ENCODE results near the gene GAS6.

The GAS6 gene

DNA sequence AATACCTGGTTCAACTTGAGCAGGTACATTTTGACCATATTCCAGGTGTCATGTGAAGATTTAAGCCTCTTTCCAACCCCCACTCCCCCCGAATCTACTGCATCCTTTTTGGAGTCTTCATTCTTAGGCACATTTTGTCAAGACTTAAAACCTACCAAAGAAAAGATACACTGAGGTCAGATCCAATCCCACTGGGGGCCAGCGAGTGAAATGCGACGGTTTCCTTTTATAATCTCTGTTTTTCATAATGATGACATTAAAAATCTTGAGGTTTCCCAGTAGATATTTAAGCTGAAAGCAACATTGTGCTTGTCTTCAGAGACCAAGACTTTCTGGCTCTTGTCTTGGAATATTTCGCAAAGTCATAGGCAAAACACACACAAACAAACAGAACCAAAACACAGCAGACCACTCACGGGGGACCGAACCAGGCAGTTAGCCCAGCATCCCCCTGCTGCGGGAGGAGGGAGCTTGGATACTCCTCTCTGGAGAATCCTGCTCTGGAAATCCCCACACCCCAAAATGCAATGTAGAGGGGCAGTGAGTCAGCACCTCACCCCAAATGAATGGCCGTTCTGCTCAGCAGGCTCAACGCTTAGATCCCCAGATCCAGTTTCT is 506 bp upstream of the GAS6 start:
- peak; percentile 21 for DNase-seq

DNA sequence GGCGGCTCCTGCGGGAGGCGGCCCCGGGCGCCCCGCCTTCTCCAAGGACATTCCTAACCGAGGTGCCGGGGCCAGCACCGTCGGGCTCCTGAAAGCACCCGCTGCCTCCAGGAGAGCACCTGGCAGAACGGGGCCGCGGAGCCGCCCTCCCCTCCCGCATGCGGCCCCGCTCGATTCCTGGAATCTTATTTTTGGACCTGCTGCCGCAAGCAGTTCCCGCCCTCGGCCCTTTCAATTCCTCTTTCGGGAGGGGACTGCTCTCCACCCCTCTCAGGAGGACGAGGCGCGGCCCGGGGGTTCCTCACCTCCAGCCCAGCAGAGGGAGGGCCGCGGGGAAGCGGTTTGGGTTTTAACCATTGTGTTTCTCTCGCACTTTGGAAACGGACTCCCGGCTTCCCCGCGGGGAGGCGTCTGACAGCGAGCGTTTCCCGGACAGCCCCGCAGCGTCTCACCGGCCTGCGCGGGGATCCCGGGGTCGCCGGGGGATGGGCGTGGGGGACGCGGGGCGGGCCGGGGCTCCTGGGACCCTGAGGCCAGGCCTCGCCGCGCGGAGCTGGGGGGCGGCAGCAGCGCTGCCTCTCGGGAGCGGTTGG is 849 bp downstream of the GAS6 start:
- DNase-seq, result peak; percentile 57

GRCh38 chr13:113862191-113862930 is 1.5 kb downstream of the GAS6 start:
- DNase-seq, result peak; percentile 19

DNA sequence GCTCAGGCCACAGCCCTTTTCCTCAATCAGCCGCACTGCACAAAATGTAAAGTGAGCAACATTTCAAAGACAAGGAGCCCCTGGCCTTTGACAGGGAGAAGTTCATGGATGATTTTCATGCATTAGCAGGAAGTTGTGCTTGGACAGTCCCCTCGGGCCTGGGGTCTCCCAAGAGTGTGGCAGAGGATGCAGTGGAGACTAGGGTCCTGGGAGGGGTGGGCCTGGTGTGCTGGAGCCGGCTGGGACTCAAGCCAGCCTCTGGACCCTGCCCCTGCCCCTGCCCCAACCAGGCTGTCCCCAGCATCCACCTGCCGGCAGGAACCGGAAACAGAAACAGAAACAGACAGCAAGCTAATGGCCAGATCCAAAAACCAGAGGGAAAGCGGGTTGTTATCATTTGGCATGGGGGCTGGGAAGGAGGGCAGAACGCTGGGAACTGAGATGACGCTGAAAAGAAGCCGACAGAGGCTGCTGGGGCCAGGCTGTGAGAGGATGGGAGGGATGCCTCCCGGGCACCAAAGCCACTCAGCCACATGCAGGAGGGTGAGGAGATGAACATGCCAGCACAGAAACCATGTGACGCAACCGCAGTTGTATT is 2.3 kb downstream of the GAS6 start:
- peak; percentile 18 for DNase-seq

DNA sequence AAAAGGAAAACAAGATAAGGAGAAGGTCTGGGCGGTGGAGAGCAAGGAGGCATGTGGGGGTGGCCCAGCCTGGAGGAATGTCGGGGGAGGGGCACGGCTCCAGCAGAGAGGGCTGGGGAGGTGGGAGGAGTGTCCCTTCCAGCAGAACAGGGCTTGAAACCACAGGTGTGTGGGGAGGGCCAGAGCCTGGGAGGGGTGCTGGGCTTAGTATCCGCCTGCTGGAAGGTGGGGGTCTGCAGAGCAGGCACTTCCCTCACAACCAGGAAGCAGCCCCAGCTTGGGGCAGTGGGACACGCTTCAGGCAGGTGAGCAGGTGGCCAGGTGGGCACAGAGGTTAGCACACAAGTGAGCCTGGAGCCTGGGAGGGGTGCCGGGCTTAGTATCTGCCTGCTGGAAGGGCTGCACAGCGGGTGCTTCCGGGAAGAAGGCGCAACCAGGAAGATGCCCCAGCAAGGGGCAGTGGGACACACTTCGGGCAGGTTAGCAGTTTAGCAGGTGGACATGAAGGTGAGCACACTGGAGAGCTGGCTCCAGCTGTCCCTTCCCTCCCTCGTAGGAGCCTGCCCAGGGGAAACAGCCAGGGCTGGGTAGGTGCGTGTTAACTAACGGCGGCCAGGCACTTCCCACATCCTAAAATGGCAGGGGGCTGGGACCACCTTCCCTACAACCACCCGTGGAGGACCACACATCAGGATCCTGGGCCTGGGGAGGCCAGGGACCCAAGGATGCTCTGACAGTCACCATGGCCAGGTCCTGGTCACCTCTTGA is 3.0 kb downstream of the GAS6 start:
- peak; percentile 12 for DNase-seq

DNA sequence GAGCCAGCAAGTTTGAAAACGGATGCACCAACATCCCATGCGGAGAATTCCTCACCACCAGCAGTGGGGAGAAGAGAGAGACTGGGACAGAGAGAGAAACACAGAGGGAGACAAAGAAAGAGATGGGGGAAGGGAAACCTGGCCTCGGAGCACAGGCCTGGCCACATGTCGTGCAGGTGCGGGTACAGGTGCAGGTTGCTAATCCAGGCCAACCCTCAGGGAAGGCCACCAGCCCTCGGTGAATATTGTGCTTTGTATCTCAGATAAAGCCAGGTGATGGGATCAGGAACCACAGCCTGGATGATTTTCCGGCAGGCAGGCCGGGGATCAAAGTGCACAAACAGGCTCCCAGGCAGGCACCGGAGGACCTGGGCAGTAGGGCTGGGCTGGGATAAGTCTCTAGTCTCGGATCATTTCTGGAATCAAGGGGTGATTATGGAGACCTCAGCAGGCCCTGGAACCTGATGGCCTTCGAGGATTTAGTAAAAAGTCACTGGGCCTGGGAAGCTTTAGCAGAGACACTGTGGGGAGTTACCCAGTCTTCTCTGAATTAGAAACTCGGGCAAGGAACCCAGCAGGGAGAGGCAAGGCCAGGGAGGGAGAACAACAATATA is 3.7 kb downstream of the GAS6 start:
- DNase-seq, result peak; percentile 9

GRCh38 chr13:113859311-113860050 is 4.4 kb downstream of the GAS6 start:
- DNase-seq, result peak; percentile 1

DNA sequence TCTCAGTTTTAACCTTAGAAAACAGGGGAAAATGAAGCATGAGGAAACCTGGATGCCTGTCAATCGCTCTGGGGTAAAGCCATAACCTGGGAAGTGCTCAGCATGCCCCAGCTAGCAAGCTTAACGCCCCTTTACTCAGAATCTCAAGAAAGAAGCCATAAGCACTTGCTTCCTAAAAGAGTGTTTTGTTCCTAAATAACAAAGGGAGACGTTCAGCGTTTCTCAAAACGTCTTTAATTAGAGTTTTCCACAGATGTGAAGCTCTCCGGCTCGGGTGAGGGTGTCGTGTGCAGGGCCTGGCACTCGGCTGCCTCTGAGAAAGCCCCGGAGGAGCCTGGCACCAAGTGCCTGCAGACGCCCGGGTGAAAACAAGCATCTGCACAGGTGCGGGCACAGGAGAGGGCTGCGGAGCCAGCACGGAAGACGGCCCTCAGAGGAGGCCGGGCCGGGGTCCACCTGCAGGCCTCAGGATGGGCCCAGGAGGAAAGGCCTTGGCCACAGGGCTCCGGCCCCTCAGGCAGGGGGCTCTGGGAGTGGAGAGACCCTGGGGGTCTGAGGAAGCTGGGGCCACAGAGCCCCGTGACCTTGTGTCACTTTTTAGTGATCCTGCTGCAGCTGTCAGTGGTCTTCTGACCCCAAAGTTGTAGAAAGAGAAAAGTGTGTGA is 6.2 kb downstream of the GAS6 start:
- peak; percentile 11 for DNase-seq

DNA sequence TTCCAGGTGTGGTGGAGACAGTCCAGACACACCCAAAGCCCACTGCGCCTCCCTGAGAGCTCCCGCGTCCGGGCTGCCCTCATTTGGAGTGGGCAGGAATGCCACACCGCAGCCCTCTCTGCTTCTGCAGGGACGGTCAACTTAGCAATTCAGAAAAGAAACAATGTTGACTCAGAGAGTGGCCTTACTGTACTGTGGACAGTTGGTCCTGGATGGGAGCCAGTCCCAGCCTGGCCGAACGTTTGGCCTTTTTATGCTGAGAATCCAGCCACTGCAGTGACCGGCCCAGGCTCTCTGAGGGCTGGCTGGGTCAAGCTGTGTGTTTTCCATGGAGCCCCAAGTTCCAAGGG is 7.2 kb downstream of the GAS6 start:
- peak; percentile 17 for DNase-seq

- peak; percentile 7 for DNase-seq
Measured at GRCh38 chr13:113855931-113856715, 7.8 kb downstream of the GAS6 start.

- DNase-seq, result peak; percentile 40
Measured at GRCh38 chr13:113855012-113855921, 8.6 kb downstream of the GAS6 start.

- DNase-seq, result peak; percentile 56
Measured at GRCh38 chr13:113854238-113855011, 9.5 kb downstream of the GAS6 start.

- DNase-seq, result peak; percentile 59
Measured at GRCh38 chr13:113853518-113854237, 10.2 kb downstream of the GAS6 start.

DNA sequence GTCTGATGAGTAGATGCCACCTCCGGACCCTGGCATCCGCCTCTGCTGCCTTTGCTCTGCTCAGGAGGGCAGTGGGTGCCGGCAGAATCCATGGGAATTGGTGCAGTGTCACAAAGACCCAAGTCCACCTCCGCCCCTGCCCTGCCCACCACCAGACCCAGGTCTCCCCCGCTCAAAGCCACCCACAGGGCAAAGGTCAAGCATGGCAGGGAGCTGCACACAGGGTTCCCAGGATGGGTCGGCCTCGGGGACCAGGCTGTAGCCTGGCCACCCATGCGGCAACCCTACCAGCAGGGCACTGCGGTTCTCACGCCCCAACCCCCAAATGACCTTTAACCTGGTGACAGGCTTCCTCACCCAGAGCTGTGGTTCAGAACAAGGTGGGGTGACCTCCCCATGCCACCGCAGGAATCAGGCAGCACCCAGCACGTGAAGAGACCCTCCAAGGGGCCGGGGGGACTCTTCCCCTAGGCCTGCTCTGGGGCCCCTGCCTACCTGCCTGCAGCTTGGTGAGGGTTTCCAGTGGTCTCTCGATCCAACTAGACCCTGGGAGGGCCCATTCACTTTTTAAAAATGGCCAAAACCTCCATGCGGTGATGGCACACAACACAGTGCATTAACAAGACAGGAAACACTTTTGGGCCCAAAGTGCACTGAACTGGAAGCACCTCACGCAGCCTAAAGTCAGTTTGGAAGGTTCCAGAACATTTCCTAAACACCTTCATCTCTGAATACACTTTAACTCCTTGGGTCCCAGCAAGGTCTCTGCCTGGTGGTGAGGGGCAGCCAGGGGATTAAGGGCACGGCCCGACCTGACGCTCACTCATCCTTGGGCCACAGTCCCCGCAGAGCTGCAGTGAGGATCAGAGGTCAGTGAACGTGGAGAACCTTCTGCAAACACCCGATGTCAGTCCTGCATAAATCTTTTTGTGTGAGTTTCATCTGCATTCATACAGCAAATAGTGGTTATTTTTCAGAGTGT is 11.0 kb downstream of the GAS6 start:
- DNase-seq, result peak; percentile 13

DNA sequence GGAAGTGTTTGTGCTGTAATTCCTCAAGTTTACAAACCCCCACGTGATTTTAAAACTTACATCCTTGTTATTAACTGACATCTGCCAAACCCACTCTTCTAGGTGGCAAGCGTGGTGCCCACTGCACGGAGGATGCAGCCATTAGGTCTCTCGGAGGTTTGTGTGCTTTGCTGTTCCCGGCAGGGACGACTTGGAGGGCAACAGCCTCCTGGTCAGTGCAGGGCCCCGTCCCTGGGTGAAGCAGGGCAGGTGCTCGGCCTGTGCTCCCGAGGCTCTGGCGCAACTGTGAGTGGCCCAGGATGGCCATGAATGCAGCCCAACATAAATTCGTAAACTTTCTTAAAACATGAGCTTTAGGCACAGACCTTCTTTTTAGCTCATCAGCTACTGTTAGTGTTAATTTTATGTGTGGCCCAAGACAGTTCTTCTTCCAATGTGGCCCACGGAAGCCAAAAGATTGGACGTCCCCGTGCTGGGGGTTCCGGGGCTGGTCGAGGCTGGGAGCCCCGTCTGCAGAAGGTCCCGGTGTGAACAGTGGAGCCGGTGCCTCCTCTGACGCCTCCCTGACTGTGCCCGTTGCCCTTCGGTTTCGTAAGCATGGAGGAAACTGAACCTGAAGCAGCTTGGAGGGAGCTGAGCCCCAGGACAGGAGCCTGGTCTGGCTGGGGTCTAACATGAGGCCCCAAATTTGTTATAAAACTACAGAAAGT is 11.9 kb downstream of the GAS6 start:
- no peak for DNase-seq

DNA sequence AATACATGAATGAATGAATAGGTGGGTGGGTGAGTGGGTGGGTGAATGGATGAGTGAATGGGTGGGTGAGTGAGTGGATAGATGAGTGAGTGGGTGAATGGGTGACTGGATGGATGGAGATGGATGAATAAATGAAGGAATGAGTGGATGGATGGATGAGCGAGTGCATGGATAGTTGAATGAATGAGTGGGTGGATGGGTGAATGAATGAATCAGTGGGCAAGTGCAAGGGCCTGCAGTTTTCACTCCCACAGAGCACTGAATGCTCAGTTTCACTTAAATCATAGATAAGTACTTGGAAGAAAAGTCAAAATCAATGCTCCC is 12.4 kb downstream of the GAS6 start:
- DNase-seq, result no peak

Data from right hindlimb (tissue), 1 donor.